HG03039 (cell line): ENCODE results near the gene B3GAT1.

Source experiments
- ATAC-seq: cut with Tn5 transposase; IDR thresholded peaks from one replicate; pipeline ENCODE4 v1.9.1; 2021; ENCODE audit warnings: mild to moderate bottlenecking, moderate library complexity; ENCODE audit not compliant: unreplicated experiment

The B3GAT1 gene

GRCh38 chr11:134340354-134340964 is 71.6 kb downstream of the B3GAT1 start:
- no peak for ATAC-seq

- no peak for ATAC-seq
Observed at GRCh38 chr11:134339756-134340155, 72.3 kb downstream of the B3GAT1 start.

DNA sequence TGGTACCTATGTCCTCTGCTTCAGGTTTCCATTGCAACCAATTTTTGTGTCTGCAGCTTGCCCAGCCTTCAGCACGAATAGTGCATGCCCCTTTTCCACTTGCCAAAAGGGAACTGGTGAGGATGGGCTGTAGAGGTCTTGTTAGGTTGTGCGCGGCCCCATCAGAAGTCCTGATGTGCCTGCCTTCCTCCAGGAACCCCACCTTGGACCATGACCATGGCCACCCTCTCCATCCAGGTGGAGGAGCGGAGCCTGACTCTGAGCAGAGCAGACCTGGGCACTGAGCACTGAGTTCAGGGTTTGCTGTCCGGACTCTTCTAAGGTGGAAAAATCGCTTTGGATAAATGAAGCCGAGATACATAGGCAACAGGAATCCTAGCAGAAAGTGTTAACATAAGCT is 73.4 kb downstream of the B3GAT1 start:
- no peak for ATAC-seq

DNA sequence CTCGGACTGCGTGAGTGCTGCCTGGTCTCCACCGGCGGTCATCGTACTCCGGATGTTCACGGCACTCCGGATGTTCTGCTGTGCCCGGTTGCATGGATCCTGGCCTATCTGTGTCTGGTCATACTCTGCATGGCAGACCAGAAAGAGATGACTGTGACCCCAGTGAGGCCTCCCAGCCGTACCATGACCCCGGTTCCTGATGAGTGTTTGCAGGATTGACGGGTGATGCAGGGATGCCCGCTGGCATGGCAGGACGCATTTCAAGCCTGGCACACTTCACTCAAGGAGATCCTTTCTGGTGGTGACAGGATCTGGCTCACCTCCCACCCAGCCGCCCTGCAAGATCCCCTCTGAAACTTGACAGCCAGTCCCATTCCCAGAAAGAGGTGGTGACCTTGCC is 74.0 kb downstream of the B3GAT1 start:
- ATAC-seq = no peak

DNA sequence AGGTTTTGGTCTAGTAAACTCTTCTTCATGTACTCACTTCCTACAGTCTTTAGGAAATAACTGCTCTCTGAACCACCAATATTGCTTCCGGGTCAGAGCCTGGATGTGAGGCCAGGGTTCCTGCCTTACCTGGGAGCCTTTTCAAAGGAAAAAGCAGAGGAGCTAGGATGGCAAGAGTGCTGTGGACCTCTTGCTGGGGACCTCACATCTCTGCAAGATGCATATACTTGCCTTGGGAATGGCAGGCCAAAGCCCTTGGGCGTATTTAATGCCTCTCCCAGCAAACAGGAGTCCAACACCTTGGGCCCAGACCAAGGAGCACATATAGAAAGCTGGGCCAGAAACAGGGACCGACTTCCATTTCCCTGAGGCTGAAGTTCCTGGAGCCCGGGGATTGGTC is 75.0 kb downstream of the B3GAT1 start:
- no peak for ATAC-seq

DNA sequence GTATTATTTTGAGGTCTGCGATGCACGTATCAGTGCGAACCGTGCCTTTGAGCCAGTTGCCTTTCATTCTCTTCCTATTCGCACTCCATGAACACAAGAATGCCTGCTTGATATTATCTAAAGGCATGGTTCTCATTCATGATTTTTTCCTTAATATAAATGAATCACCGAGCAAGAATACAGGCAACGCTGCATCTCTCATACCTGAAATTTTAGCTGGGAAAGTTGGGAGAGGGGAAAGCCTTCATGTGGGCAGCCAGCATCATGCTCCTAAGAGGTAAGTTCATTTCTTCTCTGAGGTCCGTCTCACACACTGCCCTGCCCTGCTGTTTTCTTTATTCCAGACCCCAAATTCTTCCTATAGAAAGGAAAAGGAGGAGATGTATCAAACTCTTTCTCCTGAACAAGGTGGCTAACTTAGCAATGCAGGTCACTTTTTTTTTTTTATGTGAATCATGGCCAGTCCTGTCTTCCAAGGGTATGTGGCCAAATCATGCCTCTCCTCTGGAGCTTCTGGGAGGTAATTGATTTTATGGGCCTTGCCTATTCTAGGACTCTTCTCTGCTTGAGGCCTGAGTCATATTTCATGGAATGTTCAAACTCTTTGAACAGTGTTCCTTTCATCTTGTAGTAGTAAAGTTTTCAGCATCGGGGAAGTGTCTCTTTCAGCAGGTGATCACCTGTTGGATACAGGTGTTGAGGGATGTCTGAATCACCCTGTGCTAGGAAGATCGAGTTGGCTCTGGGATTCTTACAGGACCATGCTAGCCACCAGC is 77.1 kb downstream of the B3GAT1 start:
- no peak for ATAC-seq

DNA sequence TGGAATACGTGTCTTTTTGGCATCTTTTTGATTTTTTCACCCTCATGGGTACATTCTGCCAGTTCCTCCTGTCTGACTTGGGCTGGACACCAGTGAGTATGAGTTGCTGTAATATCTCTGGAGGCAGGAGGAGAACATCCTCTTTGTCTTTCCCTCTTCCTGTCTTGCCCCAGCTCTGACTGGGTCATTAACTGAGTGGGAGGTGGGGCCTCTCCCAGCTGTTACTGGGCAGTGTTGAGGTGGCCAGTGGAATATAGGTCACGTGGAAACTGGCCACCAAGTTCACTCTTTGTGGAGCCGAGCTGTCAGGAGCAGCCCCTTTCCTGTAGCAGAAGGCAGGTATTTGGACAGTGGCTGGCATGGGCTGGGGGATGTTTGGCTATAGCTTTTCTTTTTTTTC is 78.1 kb downstream of the B3GAT1 start:
- ATAC-seq = no peak

- no peak for ATAC-seq
Observed at GRCh38 chr11:134333312-134333711, 78.7 kb downstream of the B3GAT1 start.

GRCh38 chr11:134332782-134333181 is 79.3 kb downstream of the B3GAT1 start:
- no peak for ATAC-seq

DNA sequence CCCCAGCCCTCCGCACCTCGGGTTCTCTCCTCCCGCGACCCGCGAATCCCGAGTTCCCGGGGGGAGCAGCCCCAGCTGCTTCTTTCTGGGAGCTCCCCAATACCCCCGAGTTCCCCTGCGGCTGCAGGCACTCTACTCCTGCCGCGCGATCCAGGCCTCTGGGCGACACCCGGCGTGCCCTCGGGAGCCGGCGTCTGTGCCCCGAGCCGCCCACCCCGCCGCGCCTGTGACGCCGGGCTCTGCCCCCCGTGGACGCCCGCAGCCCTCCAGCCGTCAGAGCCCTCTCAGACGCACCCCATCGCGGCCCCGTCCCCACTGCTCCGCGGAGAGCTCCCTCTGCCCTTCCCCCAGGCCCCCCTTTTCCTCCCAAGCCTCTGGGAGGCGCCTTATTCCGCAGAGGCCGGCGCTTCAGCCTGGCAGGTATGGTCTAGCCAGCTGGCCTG is 79.8 kb downstream of the B3GAT1 start:
- no peak for ATAC-seq

DNA sequence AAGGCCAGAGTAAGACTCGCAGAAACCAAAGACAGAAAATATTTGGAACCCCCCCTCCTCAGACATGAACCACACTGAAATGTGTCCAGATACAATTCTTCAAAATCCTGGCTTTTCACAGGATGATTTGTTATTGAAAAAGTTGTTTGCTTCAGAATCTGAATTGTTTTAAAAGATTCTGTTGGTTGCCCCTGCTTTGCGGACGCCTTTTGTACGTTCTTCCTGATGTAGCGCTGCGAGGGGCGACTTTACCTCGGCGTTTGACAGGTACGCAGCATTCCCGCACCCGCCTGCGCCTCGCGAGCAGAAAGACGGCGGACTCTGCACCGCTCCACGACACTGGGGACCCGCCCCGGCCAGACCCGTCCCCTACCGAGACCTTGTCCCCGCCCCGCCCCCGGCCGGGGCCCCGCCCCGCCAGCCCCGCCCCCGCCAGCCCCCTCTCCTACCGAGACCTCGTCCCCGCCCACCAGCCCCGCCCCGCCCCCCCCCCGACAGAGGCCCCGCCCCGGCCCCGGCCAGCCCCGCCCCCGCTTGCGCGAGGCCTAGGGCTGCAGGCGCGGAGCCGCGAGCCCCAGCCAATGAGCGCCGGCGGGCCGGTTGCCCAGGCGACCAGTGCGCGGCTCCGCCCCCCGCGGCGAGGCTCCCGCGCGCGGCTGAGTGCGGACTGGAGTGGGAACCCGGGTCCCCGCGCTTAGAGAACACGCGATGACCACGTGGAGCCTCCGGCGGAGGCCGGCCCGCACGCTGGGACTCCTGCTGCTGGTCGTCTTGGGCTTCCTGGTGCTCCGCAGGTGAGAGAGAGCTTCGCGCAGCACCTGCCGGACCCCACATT is 80.5 kb downstream of the B3GAT1 start, which contains the start of gene GLB1L2:
Gene GLB1L2, plus strand, starts transcription at position 635 of the 835 bp plus-strand sequence. Its CDS starts 74 bp downstream, at position 709.
- ATAC-seq = peak; percentile 88

DNA sequence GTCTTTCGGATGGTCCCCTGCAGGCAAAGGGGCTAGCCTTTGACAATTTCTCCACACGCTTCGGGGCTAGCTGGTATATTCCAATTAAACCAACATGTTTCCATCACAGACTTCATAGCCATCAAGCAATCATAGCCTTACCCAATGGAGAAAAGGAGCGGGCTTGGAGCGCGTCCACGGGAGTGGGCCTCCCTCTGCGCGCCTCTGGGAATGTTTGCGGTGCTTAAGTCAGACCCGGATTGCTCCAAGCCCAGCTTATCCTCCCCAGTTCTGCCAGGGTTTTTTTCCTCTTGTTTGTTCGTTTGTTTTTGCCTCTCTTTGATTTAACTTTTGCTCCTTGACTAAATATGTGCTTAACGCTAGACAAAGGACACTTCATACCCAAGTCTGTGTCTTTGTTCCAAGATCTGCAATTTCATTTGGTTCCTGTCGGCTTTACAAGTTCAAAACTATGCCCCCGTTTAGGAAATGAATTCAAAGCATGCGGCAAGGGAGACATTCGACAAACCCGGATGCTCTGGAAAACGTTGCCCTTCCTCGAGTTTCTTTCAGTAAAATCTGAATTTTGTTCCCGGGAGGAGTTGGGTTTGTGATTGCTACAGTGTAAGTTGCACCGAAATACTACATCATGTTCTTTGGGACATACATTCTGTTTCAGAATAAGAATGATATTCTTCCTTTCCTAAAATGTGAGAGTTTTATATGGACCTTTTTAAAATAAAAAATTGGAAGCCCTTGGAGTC is 81.3 kb downstream of the B3GAT1 start:
- ATAC-seq = no peak
